Suprapubic skin (tissue), 4 donors: Measurements from ENCODE around the gene ROBO4. TPM values are rescaled to one million over a fixed set of nuclear protein-coding genes. Genes with fewer than 3 reads are reported as not detected.

Source experiments
- DNase-seq, 2 donors: peaks; one replicate each; pipeline ENCODE4 v3.0.0-alpha.2; 2019; ENCODE audit warnings: low spot score in 2 of 2
- H3K27ac ChIP-seq: fragments of 200-600 bp; sonication (generic); one replicate; pipeline ENCODE4 v1.5.1; 2019
- H3K27me3 ChIP-seq: fragments of 200-600 bp; sonication (generic); one replicate; pipeline ENCODE4 v1.5.1; 2019
- H3K36me3 ChIP-seq: fragments of 200-600 bp; sonication (generic); one replicate; pipeline ENCODE4 v1.5.1; 2019
- H3K4me1 ChIP-seq: fragments of 200-600 bp; sonication (generic); one replicate; pipeline ENCODE4 v1.5.1; 2019
- H3K4me3 ChIP-seq: fragments of 200-600 bp; sonication (generic); one replicate; pipeline ENCODE4 v1.5.1; 2019; ENCODE audit warnings: mild to moderate bottlenecking
- H3K9me3 ChIP-seq: fragments of 200-600 bp; sonication (generic); one replicate; pipeline ENCODE4 v1.5.1; 2019
- CTCF ChIP-seq, 2 donors: fragments of 200-600 bp in 1 of 2; fragments of 450-650 bp in 1 of 2; sonication (generic) in 1 of 2; IDR thresholded peaks; one replicate each; pipeline ENCODE4 v1.5.1; 2016 to 2019; ENCODE audit warnings: antibody characterized with exemption in 2 of 2, mild to moderate bottlenecking in 1 of 2, moderate library complexity in 1 of 2
- EP300 ChIP-seq: sonication (generic); formaldehyde crosslinking; IDR thresholded peaks from one replicate; pipeline ENCODE4 v1.6.1; 2017; ENCODE audit warnings: antibody characterized with exemption
- POLR2A ChIP-seq, 2 donors: fragments of 450-650 bp; IDR thresholded peaks; one replicate each; pipeline ENCODE4 v1.6.1; 2017; ENCODE audit warnings: antibody characterized with exemption in 2 of 2, mild to moderate bottlenecking in 2 of 2, moderate library complexity in 2 of 2
- POLR2AphosphoS5 ChIP-seq, 3 donors: sonication (generic); formaldehyde crosslinking; IDR thresholded peaks; one replicate each; pipeline ENCODE4 v1.6.1; 2017; ENCODE audit warnings: antibody characterized with exemption in 3 of 3
- whole genome bisulfite sequencing: methylation state at CpG from one replicate; pipeline ENCODE4 v1.1.5; 2018; 5-methylcytosine and 5-hydroxymethylcytosine counted together
- total RNA-seq, 4 donors: library from RNA; depleted of rRNA; stranded (reverse); fragments of >200 nt; gene quantifications; one replicate each; pipeline ENCODE4 v1.1.0, GENCODE V29; 2016

The ROBO4 gene
- total RNA-seq, 4 donors from 2014 or later = 2.5 to 18.7 (median 9.6) TPM

GRCh38 chr11:124889191-124890091 lies 8.2 kb downstream of the ROBO4 start:
- Histone ChIP-seq H3K9me3 (no peaks in the 10 kb centered on the region), H3K27ac (no peak overlapping the region), H3K4me1 (peaks cover 40% of the 10 kb centered on the region), H3K36me3 (no peaks in the 10 kb centered on the region), H3K27me3 (no peaks in the 10 kb centered on the region), H3K4me3 (no peak overlapping the region)
- 95% methylated on average over 2 of the region's 2 CpGs for WGBS
- no peak for DNase-seq
- TF ChIP-seq CTCF (IDR thresholded peaks at IDR 0.05) = no peak
- no peak for TF ChIP-seq EP300
- TF ChIP-seq POLR2AphosphoS5 (IDR thresholded peaks at IDR 0.05) = no peak
- TF ChIP-seq POLR2A (IDR thresholded peaks at IDR 0.05) = no peak

- no peaks in the 10 kb centered on the region for H3K9me3 ChIP-seq
- TF ChIP-seq POLR2A (IDR thresholded peaks at IDR 0.05) (no peak), EP300 (no peak), CTCF (IDR thresholded peaks at IDR 0.05) (no peak), POLR2AphosphoS5 (IDR thresholded peaks at IDR 0.05) (no peak)
- H3K27ac ChIP-seq = no peak overlapping the region
- no peak overlapping the region for H3K4me3 ChIP-seq
- DNase-seq = no peak
- H3K4me1 ChIP-seq = peaks cover 29% of the 10 kb centered on the region
- H3K36me3 ChIP-seq = no peaks in the 10 kb centered on the region
- no peaks in the 10 kb centered on the region for H3K27me3 ChIP-seq
- WGBS = 74% methylated on average over 3 of the region's 3 CpGs
Observed at GRCh38 chr11:124887667-124888013, 10.0 kb downstream of the ROBO4 start.

GRCh38 chr11:124886978-124887666 lies 10.5 kb downstream of the ROBO4 start:
- DNase-seq = no peak
- no peaks in the 10 kb centered on the region for H3K9me3 ChIP-seq
- H3K4me1 ChIP-seq = peaks cover 27% of the 10 kb centered on the region
- TF ChIP-seq CTCF (IDR thresholded peaks at IDR 0.05) (no peak), POLR2A (IDR thresholded peaks at IDR 0.05) (no peak), POLR2AphosphoS5 (IDR thresholded peaks at IDR 0.05) (no peak), EP300 (no peak)
- H3K36me3 ChIP-seq = no peaks in the 10 kb centered on the region
- no peaks in the 10 kb centered on the region for H3K27me3 ChIP-seq
- H3K27ac ChIP-seq = no peak overlapping the region
- WGBS = 90% methylated on average over 11 of the region's 12 CpGs
- H3K4me3 ChIP-seq = no peak overlapping the region

- no peak for TF ChIP-seq CTCF (IDR thresholded peaks at IDR 0.05)
- Histone ChIP-seq H3K27ac (no peak overlapping the region), H3K27me3 (no peaks in the 10 kb centered on the region), H3K36me3 (no peaks in the 10 kb centered on the region), H3K4me1 (peaks cover 27% of the 10 kb centered on the region), H3K4me3 (no peak overlapping the region), H3K9me3 (no peaks in the 10 kb centered on the region)
- 75% methylated on average over 11 of the region's 11 CpGs for WGBS
- DNase-seq = peak in 1 of 2 donors; percentile 66
Observed at GRCh38 chr11:124886476-124886875, 11.2 kb downstream of the ROBO4 start.

GRCh38 chr11:124884869-124885479 lies 12.7 kb downstream of the ROBO4 start:
- 70% methylated on average over 5 of the region's 5 CpGs for WGBS
- Histone ChIP-seq H3K9me3 (no peaks in the 10 kb centered on the region), H3K4me1 (peaks cover 18% of the 10 kb centered on the region), H3K27me3 (no peaks in the 10 kb centered on the region), H3K4me3 (no peak overlapping the region), H3K36me3 (no peaks in the 10 kb centered on the region), H3K27ac (no peak overlapping the region)
- DNase-seq = peak in 1 of 2 donors; percentile 47
- no peak for TF ChIP-seq POLR2AphosphoS5 (IDR thresholded peaks at IDR 0.05)
- TF ChIP-seq EP300 = no peak
- TF ChIP-seq CTCF (IDR thresholded peaks at IDR 0.05) = no peak
- TF ChIP-seq POLR2A (IDR thresholded peaks at IDR 0.05) = no peak
